HG02642 (cell line): ENCODE results near the gene SECTM1.

Experiments
- ATAC-seq: cut with Tn5 transposase; IDR thresholded peaks from one replicate; pipeline ENCODE4 v1.9.1; 2021; ENCODE audit warnings: mild to moderate bottlenecking; ENCODE audit not compliant: unreplicated experiment, poor library complexity

SECTM1 gene

DNA sequence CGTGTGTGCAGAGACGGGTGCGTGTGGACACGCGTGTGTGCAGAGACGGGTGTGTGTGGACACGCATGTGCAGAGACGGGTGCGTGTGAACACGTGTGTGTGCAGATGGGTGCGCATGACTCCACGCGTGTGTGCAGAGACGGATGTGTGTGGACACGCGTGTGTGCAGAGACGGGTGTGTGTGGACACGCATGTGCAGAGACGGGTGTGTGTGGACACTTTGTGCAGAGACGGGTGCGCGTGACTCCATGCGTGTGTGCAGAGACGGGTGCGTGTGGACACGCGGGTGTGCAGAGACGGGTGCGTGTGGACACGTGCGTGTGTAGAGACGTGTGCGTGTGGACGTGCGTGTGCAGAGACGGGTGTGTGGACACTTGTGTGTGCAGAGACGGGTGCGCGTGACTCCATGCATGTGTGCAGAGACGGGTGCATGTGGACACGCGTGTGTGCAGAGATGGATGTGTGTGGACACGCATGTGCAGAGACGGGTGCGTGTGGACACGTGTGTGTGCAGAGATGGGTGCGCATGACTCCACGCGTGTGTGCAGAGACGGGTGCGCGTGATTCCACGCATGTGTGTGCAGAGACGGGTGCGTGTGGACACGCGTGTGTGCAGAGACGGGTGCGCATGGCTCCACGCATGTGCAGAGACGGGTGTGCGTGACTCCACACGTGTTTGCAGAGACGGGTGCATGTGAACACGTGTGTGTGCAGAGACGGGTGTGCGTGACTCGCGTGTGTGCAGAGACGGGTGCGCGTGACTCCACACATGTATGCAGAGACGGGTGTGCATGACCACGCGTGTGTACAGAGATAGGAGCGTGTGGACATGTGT is 14.6 kb downstream of the SECTM1 start:
- ATAC-seq = no peak

DNA sequence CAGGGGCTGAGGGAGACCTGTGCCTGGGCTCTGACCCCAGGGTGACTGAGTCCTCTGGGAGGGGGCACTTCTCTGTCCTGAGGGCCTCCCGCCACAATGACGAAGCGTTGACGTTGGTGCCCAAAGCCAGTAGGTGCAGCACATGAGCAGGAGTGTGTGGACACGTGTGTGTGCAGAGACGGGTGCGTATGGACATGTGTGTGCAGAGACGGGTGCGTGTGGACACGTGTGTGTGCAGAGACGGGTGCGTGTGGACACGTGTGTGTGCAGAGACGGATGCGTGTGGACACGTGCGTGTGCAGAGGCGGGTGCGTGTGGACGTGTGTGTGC is 15.4 kb downstream of the SECTM1 start:
- no peak for ATAC-seq

DNA sequence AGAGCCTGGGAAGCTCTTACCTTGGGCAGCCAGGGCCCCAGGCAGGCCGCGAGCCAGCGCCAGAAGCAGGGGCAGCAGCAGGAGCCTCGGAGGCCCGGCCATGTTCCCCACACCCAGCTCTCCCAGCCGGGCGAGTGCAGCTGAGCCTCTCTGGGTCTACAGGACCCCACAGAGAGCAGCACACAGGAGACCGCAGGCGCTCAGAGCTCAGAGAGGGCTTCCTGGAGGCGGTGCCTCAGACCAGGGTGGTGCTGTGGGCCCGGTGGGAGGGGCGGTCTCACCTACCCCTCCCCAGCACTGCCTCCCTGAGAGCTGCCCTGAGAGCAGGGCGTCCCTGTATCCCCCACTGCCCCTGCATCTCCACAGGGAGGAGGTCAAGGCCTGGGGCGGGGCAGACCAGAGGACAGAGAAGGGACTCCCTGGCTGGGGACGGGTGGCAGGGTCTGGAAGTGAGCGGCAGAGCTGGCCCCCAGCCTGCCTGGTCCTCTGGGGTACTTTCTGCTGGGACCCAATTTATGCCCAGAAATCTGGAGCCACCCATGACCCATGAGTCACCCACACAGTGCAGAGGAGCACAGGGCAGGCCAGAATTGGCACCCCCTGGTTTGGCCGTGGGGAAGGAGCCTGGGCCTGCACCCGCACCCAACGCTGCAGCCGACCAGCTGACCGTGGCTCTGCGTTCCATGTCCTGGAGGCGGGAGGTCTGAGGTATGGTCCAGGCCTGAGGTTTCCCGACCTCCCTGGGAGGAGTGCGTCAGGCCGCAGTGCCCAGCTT is 16.0 kb downstream of the SECTM1 start, which contains the start of gene CD7:
Gene CD7 (minus strand): TSS at position 215 of the 775 bp plus-strand sequence. CDS start 113 bp downstream, at position 102.
- no peak for ATAC-seq

GRCh38 chr17:82316651-82317393 is 16.7 kb downstream of the SECTM1 start:
- ATAC-seq = no peak

GRCh38 chr17:82315703-82316358 is 17.7 kb downstream of the SECTM1 start:
- no peak for ATAC-seq

DNA sequence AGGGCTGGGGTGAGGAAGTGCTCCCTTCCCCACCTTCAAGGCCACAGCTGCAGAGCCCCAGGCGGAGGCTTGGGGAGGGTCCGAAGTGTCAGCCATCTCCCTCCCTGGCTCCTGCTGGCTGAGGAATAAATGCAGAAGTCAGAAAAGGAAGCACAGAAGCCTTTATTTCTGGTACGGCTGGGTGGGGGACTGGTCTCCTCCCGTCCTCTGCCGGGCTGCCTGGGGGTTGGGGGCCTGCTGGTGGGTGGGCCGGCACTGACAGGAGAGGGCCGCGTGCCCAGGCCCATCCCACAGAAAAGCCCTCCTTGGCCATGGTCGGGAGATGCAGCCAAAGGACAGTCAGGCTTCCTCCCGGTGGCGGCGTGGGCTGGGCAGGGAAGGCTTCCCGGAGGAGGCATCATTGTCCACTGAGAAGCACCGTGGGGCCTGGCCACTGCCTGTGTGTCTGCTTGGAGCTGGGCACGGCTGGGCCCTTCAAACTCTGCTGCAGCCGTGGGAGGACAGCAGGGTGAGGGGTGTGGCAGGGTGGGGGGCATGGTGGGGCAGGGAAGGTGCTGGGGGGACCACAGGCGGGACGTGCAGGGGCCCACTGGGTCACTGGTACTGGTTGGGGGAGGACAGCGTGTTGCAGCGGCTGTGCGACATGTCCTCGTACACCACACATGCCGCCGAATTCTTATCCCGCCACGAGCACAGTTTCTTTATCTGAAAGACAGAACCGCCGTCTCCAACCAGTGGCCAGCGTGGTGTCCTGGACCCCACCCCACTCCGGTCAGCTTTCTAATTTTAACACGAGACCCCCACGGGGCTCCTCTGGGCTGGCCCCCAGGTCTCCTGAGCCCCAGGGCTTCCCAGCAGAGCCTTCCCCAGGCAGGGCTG is 18.6 kb downstream of the SECTM1 start:
- no peak for ATAC-seq

- ATAC-seq = no peak
These were observed 19.4 kb downstream of the SECTM1 start for GRCh38 chr17:82314012-82314726.

DNA sequence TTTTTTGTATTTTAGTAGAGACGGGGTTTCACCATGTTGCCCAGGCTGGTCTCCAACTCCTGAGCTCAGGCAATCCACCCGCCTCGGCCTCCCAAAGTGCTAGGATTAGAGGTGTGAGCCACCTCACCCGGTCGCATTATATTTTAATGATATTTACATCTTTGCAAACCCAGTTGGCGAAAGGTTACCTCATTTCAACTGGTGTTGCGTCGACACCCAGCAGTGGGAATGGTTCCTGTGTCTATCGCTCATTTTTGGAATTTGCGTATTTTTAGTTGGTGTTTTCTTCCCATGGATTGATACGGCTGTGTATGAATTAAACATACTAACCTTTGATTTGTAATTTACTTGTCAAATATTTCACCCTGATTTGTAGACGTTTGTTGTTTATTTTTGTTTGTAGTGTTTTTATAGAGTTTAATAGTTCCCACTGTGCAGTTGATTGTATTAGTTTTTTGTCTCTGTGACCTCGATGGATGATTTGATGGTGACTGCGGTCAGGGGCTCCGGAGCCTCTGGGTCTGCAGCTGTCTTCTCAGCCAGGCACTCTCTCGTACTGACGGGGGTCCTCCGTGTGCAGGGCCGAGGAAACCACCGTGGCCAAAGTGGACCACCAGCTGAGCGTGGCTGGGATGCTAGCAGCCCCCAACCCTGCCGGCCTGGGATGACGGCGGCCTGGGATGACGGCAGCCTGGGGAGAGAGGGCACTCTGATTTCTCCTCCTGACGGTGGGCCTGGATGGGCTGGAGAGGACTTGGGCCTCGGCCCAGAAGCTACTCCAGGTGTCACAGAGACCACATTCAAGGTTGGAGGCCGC is 20.2 kb downstream of the SECTM1 start:
- no peak for ATAC-seq

- ATAC-seq = no peak
These were observed 21.6 kb downstream of the SECTM1 start for GRCh38 chr17:82311971-82312370.

DNA sequence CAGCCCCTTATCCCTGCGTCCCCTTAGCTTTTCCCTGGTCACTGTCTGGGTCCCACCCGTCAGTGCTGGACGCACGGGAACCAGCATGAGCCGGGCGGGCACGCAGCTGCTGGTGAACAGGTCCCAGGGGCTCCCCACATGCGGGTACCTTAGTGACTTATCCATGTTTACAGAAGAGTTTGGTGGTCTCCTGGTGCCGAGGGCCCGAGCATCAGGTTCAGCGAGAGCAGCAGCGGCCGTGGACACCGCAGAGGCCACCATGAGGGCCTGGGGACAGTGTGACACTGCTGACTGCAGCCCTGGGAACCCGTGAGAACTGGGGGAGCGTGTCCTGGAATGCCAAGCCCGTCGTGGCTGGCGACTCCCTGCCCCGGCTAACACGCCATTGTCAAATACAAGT is 22.7 kb downstream of the SECTM1 start:
- ATAC-seq = no peak

GRCh38 chr17:82309656-82310570 is 23.7 kb downstream of the SECTM1 start:
- no peak for ATAC-seq

- no peak for ATAC-seq
These were observed 27.8 kb downstream of the SECTM1 start for GRCh38 chr17:82305727-82306300.

- ATAC-seq = no peak
These were observed 28.5 kb downstream of the SECTM1 start for GRCh38 chr17:82304826-82305726.

GRCh38 chr17:82303944-82304808 is 29.4 kb downstream of the SECTM1 start:
- no peak for ATAC-seq
